PC-3 (cell line): ENCODE measurements around the gene CERK. TPM values are rescaled to one million over a fixed set of nuclear protein-coding genes. Genes with fewer than 3 reads are reported as not detected.

Source experiments
- ATAC-seq: fragments of 200-7000 bp; cut with Tn5 transposase; 2 replicates; pipeline ENCODE4 v1.9.1; 2020; ENCODE audit warnings: mild to moderate bottlenecking, moderate library complexity
- BruUV-seq: library from RNA; stranded (reverse); fragments of 400-500 nt; replicated peaks from 2 replicates; lab custom pipeline; 2021; lab: Mats Ljungman, UMichigan
- CTCF ChIA-PET: fragments of 300-600 bp; sonication (Branson Sonifier 250); formaldehyde crosslinking; loops from one replicate; lab custom pipeline; 2022; ENCODE audit warnings: antibody characterized with exemption; lab: Charles Lee
- POLR2A ChIA-PET: fragments of 300-600 bp; sonication (Branson Sonifier 250); formaldehyde crosslinking; loops from one replicate; lab custom pipeline; 2022; ENCODE audit warnings: antibody characterized with exemption; ENCODE audit not compliant: unreplicated experiment; lab: Charles Lee
- DNase-seq: peaks from one replicate; pipeline ENCODE4 v3.0.0-alpha.2; 2015
- H2AFZ ChIP-seq: fragments of 300-600 bp; sonication (generic); 2 replicates; pipeline ENCODE4 v1.6.0; 2016; ENCODE audit warnings: antibody characterized with exemption, low read length
- H3F3A ChIP-seq: fragments of 300-600 bp; sonication (generic); one replicate; pipeline ENCODE4 v1.6.0; 2017; ENCODE audit warnings: antibody characterized with exemption, low read length, control low read depth, mild to moderate bottlenecking; ENCODE audit not compliant: unreplicated experiment
- H3K27ac ChIP-seq: fragments of 300-600 bp; sonication (generic); 2 replicates; pipeline ENCODE4 v1.5.1; 2016; ENCODE audit warnings: mild to moderate bottlenecking, low read length
- H3K27me3 ChIP-seq: fragments of 300-600 bp; sonication (generic); 2 replicates; pipeline ENCODE4 v1.6.1; 2016; ENCODE audit warnings: low read length, mixed read lengths
- H3K36me3 ChIP-seq: fragments of 300-600 bp; sonication (generic); 2 replicates; pipeline ENCODE4 v1.6.1; 2016; ENCODE audit warnings: low read depth, mixed run types, low read length, mixed read lengths
- H3K4me1 ChIP-seq: fragments of 300-600 bp; sonication (generic); 2 replicates; pipeline ENCODE4 v1.5.1; 2016; ENCODE audit warnings: low read length; ENCODE audit not compliant: insufficient read depth
- H3K4me2 ChIP-seq: fragments of 300-600 bp; sonication (generic); 2 replicates; pipeline ENCODE4 v1.6.0; 2016; ENCODE audit warnings: low read length
- H3K4me3 ChIP-seq: fragments of 300-600 bp; sonication (generic); 2 replicates; pipeline ENCODE4 v1.5.1; 2016; ENCODE audit warnings: mild to moderate bottlenecking, low read length, mixed read lengths
- H3K79me2 ChIP-seq: fragments of 300-600 bp; sonication (generic); 2 replicates; pipeline ENCODE4 v1.6.1; 2017; ENCODE audit warnings: low read length, mixed read lengths
- H3K9ac ChIP-seq: fragments of 300-600 bp; sonication (generic); 2 replicates; pipeline ENCODE4 v1.6.0; 2016; ENCODE audit warnings: mild to moderate bottlenecking, low read length
- H3K9me2 ChIP-seq: fragments of 300-600 bp; sonication (generic); replicated peaks from 2 replicates; pipeline ENCODE4 v1.6.1; 2016; ENCODE audit warnings: mixed run types, low read length, mixed read lengths
- H3K9me3 ChIP-seq: fragments of 300-600 bp; sonication (generic); 2 replicates; pipeline ENCODE4 v1.6.1; 2016; ENCODE audit warnings: low read length, mixed read lengths
- H4K20me1 ChIP-seq: fragments of 300-600 bp; sonication (generic); 2 replicates; pipeline ENCODE4 v1.6.1; 2016; ENCODE audit warnings: low read length, mixed read lengths
- CTCF ChIP-seq: fragments of 300-600 bp; sonication (generic); conservative IDR thresholded peaks from 2 replicates; pipeline ENCODE4 v1.5.1; 2017; ENCODE audit warnings: antibody characterized with exemption, low read depth, mild to moderate bottlenecking, low read length
- EZH2 ChIP-seq: fragments of 300-600 bp; sonication (generic); IDR thresholded peaks from one replicate; pipeline ENCODE4 v1.6.1; 2017; ENCODE audit warnings: antibody characterized with exemption, mild to moderate bottlenecking, low read length; ENCODE audit not compliant: unreplicated experiment
- EZH2phosphoT487 ChIP-seq: fragments of 300-600 bp; sonication (generic); IDR thresholded peaks from 2 replicates; pipeline ENCODE4 v1.6.1; 2018; ENCODE audit warnings: mild to moderate bottlenecking, antibody characterized with exemption, low read length, borderline replicate concordance
- intact Hi-C: fragments of 100-400 bp; cut with micrococcal nuclease; formaldehyde crosslinking; loops from 2 replicates; pipeline ENCODE4 v1.9.0; 2023
- total RNA-seq: library from RNA; depleted of rRNA; stranded (reverse); fragments of >200 nt; gene quantifications from 2 replicates; pipeline ENCODE4 v1.2.3, GENCODE V29; 2014

The CERK gene
- total RNA-seq, 1 experiment from 2014 or later, result 21.6 TPM

- Histone ChIP-seq H3F3A (no peaks in the 10 kb centered on the region), H3K4me3 (no peak overlapping the region), H3K79me2 (peaks cover under 1% of the 10 kb centered on the region; the same call in 1 of the 2 replicates), H3K4me1 (peaks cover 13% of the 10 kb centered on the region), H3K4me2 (no peak overlapping the region), H2AFZ (no peak overlapping the region), H4K20me1 (no peaks in the 10 kb centered on the region), H3K9me3 (0 out of 2 replicates have a peak, but pooled peaks cover 4% of the 10 kb centered on the region), H3K9ac (no peak overlapping the region), H3K36me3 (peaks cover 8% of the 10 kb centered on the region; the same call in 1 of the 2 replicates), H3K9me2 (no peaks in the 10 kb centered on the region), H3K27me3 (no peaks in the 10 kb centered on the region), H3K27ac (no peak overlapping the region)
- ChIA-PET CTCF (no interaction called here), POLR2A (no interaction called here)
- no TSS peak for BruUV-seq
- no peak for TF ChIP-seq EZH2phosphoT487
- no peak for TF ChIP-seq EZH2
- no peak for TF ChIP-seq CTCF
- DNase-seq (no peak), ATAC-seq (no peak)
- intact Hi-C loops, result no loop called here
Measured at GRCh38 chr22:46755525-46755924, 17.5 kb upstream of the CERK start.

- intact Hi-C loops, result loop anchor here (1.0 kb wide), 1 partner anchor 7 kb away; the partner anchor contains the start of gene TBC1D22A
- ATAC-seq, result no peak
Measured at GRCh38 chr22:46754826-46755225, 16.8 kb upstream of the CERK start.

More at GRCh38 chr22:46754826-46755225, 16.8 kb upstream of the CERK start:
- no peak for TF ChIP-seq EZH2
- TF ChIP-seq EZH2phosphoT487, result no peak
- TF ChIP-seq CTCF, result no peak
- 0 out of 2 replicates have a peak overlapping the region, but pooled peaks have one; percentile 72 for H3K4me2 ChIP-seq
- DNase-seq, result no peak
- H2AFZ ChIP-seq, result no peak overlapping the region
- H3K36me3 ChIP-seq, result peaks cover 8% of the 10 kb centered on the region; the same call in 1 of the 2 replicates
- H3K4me1 ChIP-seq, result peaks cover 13% of the 10 kb centered on the region
- CTCF ChIA-PET, result no interaction called here
- H3F3A ChIP-seq, result no peaks in the 10 kb centered on the region
- H3K27ac ChIP-seq, result peak overlapping the region; percentile 99
- H3K9ac ChIP-seq, result no peak overlapping the region
- POLR2A ChIA-PET, result interaction anchor here (0.5 to 0.8 kb wide), 2 partner anchors 8 to 9 kb away, joined by 5 to 11 read pairs; partner anchors contain the start of gene TBC1D22A
- BruUV-seq, result no TSS peak
- H3K4me3 ChIP-seq, result no peak overlapping the region
- H3K79me2 ChIP-seq, result no peaks in the 10 kb centered on the region
- no peaks in the 10 kb centered on the region for H3K9me2 ChIP-seq
- 0 out of 2 replicates have a peak, but pooled peaks cover 4% of the 10 kb centered on the region for H3K9me3 ChIP-seq
- no peaks in the 10 kb centered on the region for H3K27me3 ChIP-seq
- H4K20me1 ChIP-seq, result no peaks in the 10 kb centered on the region
